H1 (cell line): Measurements from ENCODE around the gene EXOC2. TPM values are rescaled to one million over a fixed set of nuclear protein-coding genes. Genes with fewer than 3 reads are reported as not detected.

Source experiments
- CTCF ChIA-PET: fragments of 300-600 bp; sonication (Branson Sonifier 250); formaldehyde crosslinking; loops from one replicate; lab custom pipeline; 2021; ENCODE audit not compliant: partially characterized antibody; lab: Charles Lee
- POLR2A ChIA-PET: fragments of 300-600 bp; sonication (Branson Sonifier 250); formaldehyde crosslinking; loops from one replicate; lab custom pipeline; 2021; ENCODE audit warnings: inconsistent platforms; ENCODE audit not compliant: partially characterized antibody; lab: Charles Lee
- DNase-seq, 2 experiments: peaks; one replicate each; pipeline versions ENCODE4 v3.0.0 to v3.0.0-alpha.2; 2010 to 2022; ENCODE audit warnings: low spot score in 2 of 2, low read depth in 1 of 2, mixed read lengths in 1 of 2
- FAIRE-seq: peaks from 2 replicates; lab custom pipeline; 2011; peaks lifted over from hg19 to GRCh38; lab: Jason Lieb, UNC
- H2AFZ ChIP-seq: 2 replicates; pipeline ENCODE4 v1.8.1; 2012; ENCODE audit warnings: low read length, inconsistent platforms
- H2AK5ac ChIP-seq: 2 replicates; pipeline ENCODE4 v1.6.1; 2013; ENCODE audit warnings: low read depth, low read length
- H2BK120ac ChIP-seq: replicated peaks from 2 replicates; pipeline ENCODE3; 2013; ENCODE audit warnings: low read depth, low read length, inconsistent platforms
- H2BK12ac ChIP-seq: 2 replicates; pipeline ENCODE4 v1.6.1; 2013; ENCODE audit warnings: low read depth, low read length
- H2BK15ac ChIP-seq: 2 replicates; pipeline ENCODE4 v1.6.1; 2013; ENCODE audit warnings: low read length
- H2BK20ac ChIP-seq: 2 replicates; pipeline ENCODE4 v1.6.1; 2013; ENCODE audit warnings: low read length
- H2BK5ac ChIP-seq: 2 replicates; pipeline ENCODE4 v1.6.1; 2013; ENCODE audit warnings: low read depth, low read length
- H3K14ac ChIP-seq: 2 replicates; pipeline ENCODE4 v1.6.1; 2013; ENCODE audit warnings: inconsistent platforms; ENCODE audit not compliant: insufficient read length
- H3K18ac ChIP-seq: 2 replicates; pipeline ENCODE4 v1.6.1; 2013; ENCODE audit warnings: low read length; ENCODE audit errors: extremely low read depth
- H3K23ac ChIP-seq: 2 replicates; pipeline ENCODE4 v1.6.1; 2013; ENCODE audit warnings: inconsistent platforms; ENCODE audit not compliant: insufficient read length
- H3K23me2 ChIP-seq: 2 replicates; pipeline ENCODE4 v1.6.1; 2013; ENCODE audit warnings: low read depth, low read length
- H3K27ac ChIP-seq: 2 replicates; pipeline ENCODE4 v1.6.1; 2011; ENCODE audit warnings: low read depth, low read length, inconsistent platforms
- H3K27me3 ChIP-seq, 4 experiments: replicated peaks in 1 of 4; 1 replicate in 1 of 4; 2 replicates in 3 of 4; pipeline versions ENCODE4 v1.6.1 to v1.8.1; 2011 to 2013; ENCODE audit warnings: low read length in 3 of 4, mild to moderate bottlenecking in 3 of 4, inconsistent platforms in 2 of 4, mixed read lengths in 2 of 4, moderate library complexity in 1 of 4; ENCODE audit not compliant: control insufficient read depth in 3 of 4, insufficient read depth in 3 of 4; ENCODE audit errors: extremely low read depth in 1 of 4
- H3K36me3 ChIP-seq, 4 experiments: 2 replicates each; pipeline versions ENCODE4 v1.6.1 to v1.8.1; 2011 to 2013; ENCODE audit warnings: mild to moderate bottlenecking in 4 of 4, low read length in 3 of 4, moderate library complexity in 2 of 4, control low read depth in 1 of 4, inconsistent platforms in 1 of 4; ENCODE audit not compliant: insufficient read depth in 4 of 4, control insufficient read depth in 2 of 4
- H3K4ac ChIP-seq: replicated peaks from 2 replicates; pipeline ENCODE3; 2013; ENCODE audit warnings: low read length, low read depth, mixed read lengths, inconsistent platforms; ENCODE audit not compliant: insufficient read length
- H3K4me1 ChIP-seq, 4 experiments: replicated peaks in 1 of 4; 1 replicate in 1 of 4; 2 replicates in 3 of 4; pipeline versions ENCODE4 v1.6.1 to v1.8.1; 2011 to 2013; ENCODE audit warnings: low read length in 3 of 4, inconsistent platforms in 2 of 4, mixed read lengths in 1 of 4; ENCODE audit not compliant: insufficient read depth in 4 of 4, control insufficient read depth in 3 of 4
- H3K4me2 ChIP-seq, 2 experiments: 2 replicates each; pipeline versions ENCODE4 v1.6.1 to v1.8.1; 2011 to 2013; ENCODE audit warnings: low read depth in 2 of 2, low read length in 2 of 2, control low read depth in 1 of 2, inconsistent platforms in 1 of 2, mild to moderate bottlenecking in 1 of 2; ENCODE audit not compliant: insufficient read depth in 1 of 2
- H3K4me3 ChIP-seq, 4 experiments: fragments of 200-600, 300-600 bp in 1 of 4; sonication (generic), shearing (Covaris generic), sonication (Bioruptor Twin) in 1 of 4; 2 replicates each; pipeline versions ENCODE4 v1.5.1 to v1.8.1; 2011 to 2016; ENCODE audit warnings: low read length in 4 of 4, low read depth in 3 of 4, control low read depth in 2 of 4, inconsistent platforms in 2 of 4, mild to moderate bottlenecking in 2 of 4, mixed read lengths in 1 of 4, moderate library complexity in 1 of 4; ENCODE audit not compliant: insufficient read depth in 2 of 4; ENCODE audit errors: extremely low read depth in 1 of 4
- H3K56ac ChIP-seq: replicated peaks from 2 replicates; pipeline ENCODE3; 2013; ENCODE audit warnings: low read depth, mild to moderate bottlenecking, mixed read lengths, low read length, inconsistent platforms; ENCODE audit not compliant: insufficient read length
- H3K79me1 ChIP-seq: 2 replicates; pipeline ENCODE4 v1.6.1; 2013; ENCODE audit warnings: low read depth, low read length, control low read depth
- H3K79me2 ChIP-seq, 2 experiments: 2 replicates each; pipeline versions ENCODE4 v1.6.1 to v1.8.1; 2012 to 2013; ENCODE audit warnings: low read length in 2 of 2, mild to moderate bottlenecking in 2 of 2, inconsistent platforms in 1 of 2; ENCODE audit not compliant: insufficient read depth in 2 of 2, control insufficient read depth in 1 of 2
- H3K9ac ChIP-seq, 4 experiments: replicated peaks in 1 of 4; 1 replicate in 1 of 4; 2 replicates in 3 of 4; pipeline versions ENCODE4 v1.6.1 to v1.8.1; 2011 to 2013; ENCODE audit warnings: low read depth in 3 of 4, low read length in 3 of 4, control low read depth in 2 of 4, mild to moderate bottlenecking in 2 of 4, moderate library complexity in 2 of 4, inconsistent platforms in 1 of 4; ENCODE audit errors: extremely low read depth in 1 of 4
- H3K9me3 ChIP-seq, 2 experiments: 2 replicates each; pipeline versions ENCODE4 v1.6.1 to v1.8.1; 2012 to 2013; ENCODE audit warnings: mild to moderate bottlenecking in 2 of 2, moderate library complexity in 2 of 2, control low read depth in 1 of 2, inconsistent platforms in 1 of 2, low read depth in 1 of 2, low read length in 1 of 2, mixed read lengths in 1 of 2; ENCODE audit not compliant: insufficient read depth in 2 of 2
- H4K20me1 ChIP-seq, 2 experiments: replicated peaks in 1 of 2; 2 replicates each; pipeline versions ENCODE3 to v1.8.1; 2011 to 2013; ENCODE audit warnings: inconsistent platforms in 2 of 2, low read length in 2 of 2, mild to moderate bottlenecking in 1 of 2; ENCODE audit not compliant: insufficient read depth in 2 of 2, control insufficient read depth in 1 of 2
- H4K5ac ChIP-seq: 2 replicates; pipeline ENCODE4 v1.6.1; 2013; ENCODE audit warnings: low read length, low read depth, mixed read lengths, inconsistent platforms; ENCODE audit not compliant: insufficient read length
- H4K8ac ChIP-seq: 2 replicates; pipeline ENCODE4 v1.8.0; 2013; ENCODE audit warnings: mild to moderate bottlenecking, moderate library complexity, low read length, inconsistent platforms; ENCODE audit not compliant: insufficient read depth; ENCODE audit errors: extremely low read depth
- H4K91ac ChIP-seq: replicated peaks from 2 replicates; pipeline ENCODE3; 2013; ENCODE audit warnings: low read length, mixed read lengths, inconsistent platforms; ENCODE audit not compliant: insufficient read length
- CREB1 ChIP-seq: IDR thresholded peaks from 2 replicates; pipeline ENCODE4 v1.6.1; 2012; ENCODE audit warnings: inconsistent platforms
- EGR1 ChIP-seq: IDR thresholded peaks from 2 replicates; pipeline ENCODE4 v1.6.1; 2011; ENCODE audit warnings: low read depth, low read length, borderline replicate concordance
- GTF2F1 ChIP-seq: IDR thresholded peaks from 2 replicates; pipeline ENCODE4 v1.6.1; 2012; ENCODE audit warnings: low read depth, low read length, improper control_type of control experiment, borderline replicate concordance
- HDAC2 ChIP-seq, 2 experiments: fragments of 300-600 bp in 1 of 2; sonication (generic) in 1 of 2; IDR thresholded peaks; 2 replicates each; pipeline ENCODE4 v1.6.1; 2011 to 2012; ENCODE audit warnings: low read depth in 2 of 2, low read length in 2 of 2, mild to moderate bottlenecking in 2 of 2, moderate library complexity in 2 of 2, borderline replicate concordance in 1 of 2, inconsistent platforms in 1 of 2
- HDAC6 ChIP-seq: IDR thresholded peaks from one replicate; pipeline ENCODE4 v1.7.1; 2012; ENCODE audit warnings: low read depth, mild to moderate bottlenecking, inconsistent platforms, low read length, moderate library complexity
- KDM5A ChIP-seq: fragments of 200-600 bp; IDR thresholded peaks from 2 replicates; pipeline ENCODE4 v1.7.1; 2012; ENCODE audit warnings: mild to moderate bottlenecking, low read length, inconsistent platforms, mixed read lengths
- POU5F1 ChIP-seq: IDR thresholded peaks from 2 replicates; pipeline ENCODE4 v1.6.1; 2011; ENCODE audit warnings: low read depth, mild to moderate bottlenecking, low read length, moderate library complexity
- SAP30 ChIP-seq: fragments of 300-600 bp; sonication (generic); IDR thresholded peaks from 2 replicates; pipeline ENCODE4 v1.7.1; 2012; ENCODE audit warnings: low read length, moderate library complexity, mild to moderate bottlenecking, inconsistent platforms; ENCODE audit not compliant: insufficient read depth, insufficient replicate concordance
- SIRT6 ChIP-seq: IDR thresholded peaks from one replicate; pipeline ENCODE4 v1.7.1; 2012; ENCODE audit warnings: low read length, inconsistent platforms
- SIX5 ChIP-seq: IDR thresholded peaks from 2 replicates; pipeline ENCODE4 v1.6.1; 2011; ENCODE audit warnings: mild to moderate bottlenecking, low read depth, low read length
- SUZ12 ChIP-seq: fragments of 200-600 bp; sonication (generic); IDR thresholded peaks from 2 replicates; pipeline ENCODE4 v1.6.1; 2012; ENCODE audit warnings: mild to moderate bottlenecking, inconsistent platforms, low read length, moderate library complexity, mixed read lengths
- TBP ChIP-seq: IDR thresholded peaks from 2 replicates; pipeline ENCODE4 v1.6.1; 2011; ENCODE audit warnings: low read depth, low read length, improper control_type of control experiment
- YY1 ChIP-seq: IDR thresholded peaks from 2 replicates; pipeline ENCODE4 v1.6.1; 2011; ENCODE audit warnings: low read depth, mild to moderate bottlenecking, low read length
- WGBS, 2 experiments: shearing (Covaris generic) in 1 of 2; methylation state at CpG; one replicate each; pipeline versions ENCODE4 v1.1.6 to v1.1.7; 2013 to 2015; ENCODE audit warnings: low lambda C conversion rate in 2 of 2, mixed read lengths in 2 of 2, inconsistent platforms in 1 of 2, low coverage in 1 of 2, missing lambda C conversion rate in 1 of 2; ENCODE audit not compliant: insufficient replicate concordance in 2 of 2, insufficient coverage in 1 of 2, insufficient read length in 1 of 2; ENCODE audit errors: extremely low coverage in 1 of 2, missing lambda C conversion rate in 1 of 2; 5-methylcytosine and 5-hydroxymethylcytosine counted together
- polyA plus RNA-seq, 7 experiments: library from polyadenylated mRNA; depleted of rRNA in 3 of 7; stranded (reverse) in 5 of 7; unstranded in 2 of 7; fragments of >200 nt in 5 of 7; fragments of 200-250 nt in 2 of 7; gene quantifications; 1 replicate in 5 of 7; 2 replicates in 1 of 7; 4 replicates in 1 of 7; pipeline versions ENCODE4 v1.2.1 to v1.2.3, GENCODE V29; 2011 to 2013; ENCODE audit warnings: missing spikeins in 2 of 7, mixed read lengths in 2 of 7
- total RNA-seq: library from RNA; stranded (reverse); fragmentation: NEBNext Ultra II Directional; extraction: Animal tissue kit (Norgen Biotek cat#: 25700); gene quantifications from 2 replicates; pipeline ENCODE4 v1.2.1, GENCODE V29; 2021

Gene EXOC2
- total and polyA plus RNA-seq, 2 of the 8 experiments (the other 6 are each of a cell fraction or from before 2014, with no cell fraction given), result 25.5 to 44.4 TPM

DNA sequence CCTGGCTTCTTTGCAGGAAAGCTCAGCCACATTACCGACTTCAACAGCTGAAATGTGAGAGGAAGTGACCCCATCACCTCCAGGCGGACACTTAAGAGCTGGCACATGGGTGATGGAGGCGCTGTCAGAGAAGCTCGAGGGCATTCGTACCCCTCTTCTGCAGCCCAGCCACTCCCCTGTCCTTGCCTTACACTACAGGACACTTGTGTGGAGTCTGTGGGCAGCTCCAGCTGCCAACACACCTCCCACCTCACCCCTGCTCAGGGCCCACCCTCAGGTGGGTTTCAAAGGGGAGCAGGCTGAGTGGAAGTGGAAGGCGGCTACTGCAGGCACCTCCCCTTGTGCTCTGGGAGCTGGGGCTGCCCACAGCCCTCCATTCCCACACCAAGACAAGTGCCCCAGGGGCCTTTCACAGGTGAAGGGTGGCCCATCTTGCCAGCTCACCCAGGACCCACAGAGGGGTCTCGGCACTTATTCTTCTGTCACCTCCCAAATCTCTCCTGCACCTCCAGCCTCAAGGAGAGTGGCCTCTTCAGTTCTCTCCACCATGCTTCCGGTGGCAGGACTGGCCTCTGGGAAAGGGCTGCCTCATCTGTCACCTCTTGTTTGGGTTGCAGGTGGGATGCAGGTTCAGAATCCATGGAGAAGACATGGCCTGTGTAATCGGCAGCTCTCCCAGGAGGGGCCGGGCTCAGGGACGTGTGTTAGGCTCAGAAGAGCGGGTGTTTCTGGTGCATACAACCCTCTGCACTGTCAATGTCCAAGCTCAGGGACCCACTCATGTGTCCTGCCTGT lies 251.6 kb downstream of the EXOC2 start:
- 86% methylated on average over 12 of the region's 12 CpGs; no CpG with 5 or more reads in 1 of the 2 experiments for WGBS, 2 experiments
- H3K4me1 ChIP-seq, result peaks cover 0 to 1% (median 0%) of the 10 kb centered on the region in 4 experiments; a peak in 1 of 7 replicates
- POLR2A ChIA-PET, result no interaction called here
- TF ChIP-seq SIX5, result no peak
- TF ChIP-seq TBP, result no peak
- no peak for TF ChIP-seq SUZ12
- no peak for TF ChIP-seq YY1
- no peak for TF ChIP-seq HDAC2 (IDR thresholded peaks at IDR 0.05; ENCODE audit: borderline replicate concordance in 1 of 2, low read depth in 2 of 2, low read length in 2 of 2)
- no peak for TF ChIP-seq SAP30
- TF ChIP-seq CREB1, result no peak
- no peak for TF ChIP-seq KDM5A
- no peak for TF ChIP-seq HDAC6
- no peak for TF ChIP-seq POU5F1
- TF ChIP-seq SIRT6, result no peak
- TF ChIP-seq EGR1, result no peak
- TF ChIP-seq GTF2F1, result no peak

More for the DNA sequence above, 251.6 kb downstream of the EXOC2 start:
- no peak overlapping the region for H2BK5ac ChIP-seq
- H2BK120ac ChIP-seq, result no peak overlapping the region
- no peaks in the 10 kb centered on the region for H3K79me2 ChIP-seq
- H2BK12ac ChIP-seq, result no peak overlapping the region
- no peak overlapping the region for H2BK20ac ChIP-seq
- peaks cover 0 to 2% (median 0%) of the 10 kb centered on the region in 4 experiments; a peak in 1 of 7 replicates for H3K27me3 ChIP-seq
- H2AK5ac ChIP-seq, result no peak overlapping the region
- H3K9ac ChIP-seq, result no peak overlapping the region
- no peak overlapping the region for H3K4ac ChIP-seq
- H3K23ac ChIP-seq, result no peak overlapping the region
- H3K56ac ChIP-seq, result no peak overlapping the region
- no peak overlapping the region for H2AFZ ChIP-seq
- no peak overlapping the region for H3K4me2 ChIP-seq
- no peak overlapping the region for H4K91ac ChIP-seq
- DNase-seq (no peak), FAIRE-seq (no peak)
- H3K4me3 ChIP-seq, result no peak overlapping the region
- H3K27ac ChIP-seq, result no peak overlapping the region
- H4K20me1 ChIP-seq, result no peaks in the 10 kb centered on the region
- no peak overlapping the region for H4K5ac ChIP-seq
- H3K23me2 ChIP-seq, result peaks cover 6% of the 10 kb centered on the region; the same call in 1 of the 2 replicates
- H3K79me1 ChIP-seq, result no peaks in the 10 kb centered on the region
- CTCF ChIA-PET, result interaction anchor here (1.0 to 1.2 kb wide), 3 partner anchors 11 to 151 kb away, joined by 3 to 5 read pairs (median 4); no protein-coding TSS in a partner anchor
- no peaks in the 10 kb centered on the region for H3K9me3 ChIP-seq
- H2BK15ac ChIP-seq, result no peak overlapping the region
- H3K14ac ChIP-seq, result no peak overlapping the region
- H3K18ac ChIP-seq, result no peak overlapping the region
- no peak overlapping the region for H4K8ac ChIP-seq
- no peaks in the 10 kb centered on the region for H3K36me3 ChIP-seq
